PC-3 (cell line): Measurements from ENCODE around the gene LINGO4. TPM values are rescaled to one million over a fixed set of nuclear protein-coding genes. Genes with fewer than 3 reads are reported as not detected.
A peak's percentile ranks its signal among the peaks of the same experiment; 100 is the strongest.

ENCODE experiments used
- ATAC-seq: fragments of 200-7000 bp; cut with Tn5 transposase; 2 replicates; pipeline ENCODE4 v1.9.1; 2020; ENCODE audit warnings: mild to moderate bottlenecking, moderate library complexity
- BruUV-seq: library from RNA; stranded (reverse); fragments of 400-500 nt; replicated peaks from 2 replicates; lab custom pipeline; 2021; lab: Mats Ljungman, UMichigan
- CTCF ChIA-PET: fragments of 300-600 bp; sonication (Branson Sonifier 250); formaldehyde crosslinking; loops from one replicate; lab custom pipeline; 2022; ENCODE audit warnings: antibody characterized with exemption; lab: Charles Lee
- POLR2A ChIA-PET: fragments of 300-600 bp; sonication (Branson Sonifier 250); formaldehyde crosslinking; loops from one replicate; lab custom pipeline; 2022; ENCODE audit warnings: antibody characterized with exemption; ENCODE audit not compliant: unreplicated experiment; lab: Charles Lee
- DNase-seq: peaks from one replicate; pipeline ENCODE4 v3.0.0-alpha.2; 2015
- H2AFZ ChIP-seq: fragments of 300-600 bp; sonication (generic); 2 replicates; pipeline ENCODE4 v1.6.0; 2016; ENCODE audit warnings: antibody characterized with exemption, low read length
- H3F3A ChIP-seq: fragments of 300-600 bp; sonication (generic); one replicate; pipeline ENCODE4 v1.6.0; 2017; ENCODE audit warnings: antibody characterized with exemption, low read length, control low read depth, mild to moderate bottlenecking; ENCODE audit not compliant: unreplicated experiment
- H3K27ac ChIP-seq: fragments of 300-600 bp; sonication (generic); 2 replicates; pipeline ENCODE4 v1.5.1; 2016; ENCODE audit warnings: mild to moderate bottlenecking, low read length
- H3K27me3 ChIP-seq: fragments of 300-600 bp; sonication (generic); 2 replicates; pipeline ENCODE4 v1.6.1; 2016; ENCODE audit warnings: low read length, mixed read lengths
- H3K36me3 ChIP-seq: fragments of 300-600 bp; sonication (generic); 2 replicates; pipeline ENCODE4 v1.6.1; 2016; ENCODE audit warnings: low read depth, mixed run types, low read length, mixed read lengths
- H3K4me1 ChIP-seq: fragments of 300-600 bp; sonication (generic); 2 replicates; pipeline ENCODE4 v1.5.1; 2016; ENCODE audit warnings: low read length; ENCODE audit not compliant: insufficient read depth
- H3K4me2 ChIP-seq: fragments of 300-600 bp; sonication (generic); 2 replicates; pipeline ENCODE4 v1.6.0; 2016; ENCODE audit warnings: low read length
- H3K4me3 ChIP-seq: fragments of 300-600 bp; sonication (generic); 2 replicates; pipeline ENCODE4 v1.5.1; 2016; ENCODE audit warnings: mild to moderate bottlenecking, low read length, mixed read lengths
- H3K79me2 ChIP-seq: fragments of 300-600 bp; sonication (generic); 2 replicates; pipeline ENCODE4 v1.6.1; 2017; ENCODE audit warnings: low read length, mixed read lengths
- H3K9ac ChIP-seq: fragments of 300-600 bp; sonication (generic); 2 replicates; pipeline ENCODE4 v1.6.0; 2016; ENCODE audit warnings: mild to moderate bottlenecking, low read length
- H3K9me2 ChIP-seq: fragments of 300-600 bp; sonication (generic); replicated peaks from 2 replicates; pipeline ENCODE4 v1.6.1; 2016; ENCODE audit warnings: mixed run types, low read length, mixed read lengths
- H3K9me3 ChIP-seq: fragments of 300-600 bp; sonication (generic); 2 replicates; pipeline ENCODE4 v1.6.1; 2016; ENCODE audit warnings: low read length, mixed read lengths
- H4K20me1 ChIP-seq: fragments of 300-600 bp; sonication (generic); 2 replicates; pipeline ENCODE4 v1.6.1; 2016; ENCODE audit warnings: low read length, mixed read lengths
- CTCF ChIP-seq: fragments of 300-600 bp; sonication (generic); conservative IDR thresholded peaks from 2 replicates; pipeline ENCODE4 v1.5.1; 2017; ENCODE audit warnings: antibody characterized with exemption, low read depth, mild to moderate bottlenecking, low read length
- EZH2 ChIP-seq: fragments of 300-600 bp; sonication (generic); IDR thresholded peaks from one replicate; pipeline ENCODE4 v1.6.1; 2017; ENCODE audit warnings: antibody characterized with exemption, mild to moderate bottlenecking, low read length; ENCODE audit not compliant: unreplicated experiment
- EZH2phosphoT487 ChIP-seq: fragments of 300-600 bp; sonication (generic); IDR thresholded peaks from 2 replicates; pipeline ENCODE4 v1.6.1; 2018; ENCODE audit warnings: mild to moderate bottlenecking, antibody characterized with exemption, low read length, borderline replicate concordance
- intact Hi-C: fragments of 100-400 bp; cut with micrococcal nuclease; formaldehyde crosslinking; loops from 2 replicates; pipeline ENCODE4 v1.9.0; 2023
- total RNA-seq: library from RNA; depleted of rRNA; stranded (reverse); fragments of >200 nt; gene quantifications from 2 replicates; pipeline ENCODE4 v1.2.3, GENCODE V29; 2014

LINGO4 gene
- total RNA-seq, 1 experiment from 2014 or later, result not detected

GRCh38 chr1:151763990-151764389 is 41.2 kb downstream of the LINGO4 start:
- CTCF ChIA-PET, result interaction anchor here (0.6 to 1.5 kb wide), 4 partner anchors 69 to 118 kb away, joined by 3 to 5 read pairs (median 4); no protein-coding TSS in a partner anchor
- Histone ChIP-seq H3K79me2 (peaks cover 26% of the 10 kb centered on the region), H3K27ac (peak overlapping the region; percentile 47), H3K27me3 (no peaks in the 10 kb centered on the region), H3K9ac (peak overlapping the region; percentile 80), H3K9me2 (no peaks in the 10 kb centered on the region), H3K4me1 (peaks cover 37% of the 10 kb centered on the region), H3K4me2 (peak overlapping the region; percentile 92), H2AFZ (peak overlapping the region; percentile 90), H4K20me1 (no peaks in the 10 kb centered on the region), H3F3A (no peaks in the 10 kb centered on the region), H3K9me3 (no peaks in the 10 kb centered on the region), H3K36me3 (peaks cover 27% of the 10 kb centered on the region), H3K4me3 (peak overlapping the region; percentile 77)
- BruUV-seq, result no TSS peak
- no peak for ATAC-seq
- intact Hi-C loops, result loop anchor here (1.0 kb wide), 1 partner anchor 26 kb away; the partner anchor contains the start of gene TDRKH
- no peak for DNase-seq
- no peak for TF ChIP-seq CTCF
- TF ChIP-seq EZH2phosphoT487, result no peak
- TF ChIP-seq EZH2, result no peak
- POLR2A ChIA-PET, result no interaction called here

GRCh38 chr1:151762941-151763921 is 42.0 kb downstream of the LINGO4 start, which contains the start of gene MRPL9:
TSS of gene MRPL9 (minus strand) at chr1:151763496. CDS start at chr1:151763479, 17 bp downstream.
- TF ChIP-seq EZH2phosphoT487 (no peak), EZH2 (no peak), CTCF (no peak)
- intact Hi-C loops, result loop anchor here (1.0 kb wide), 1 partner anchor 27 kb away; the partner anchor contains the start of gene TDRKH
- Histone ChIP-seq H3K9me2 (no peaks in the 10 kb centered on the region), H3K9me3 (no peaks in the 10 kb centered on the region), H3K4me3 (peak within 1 kb of the TSS; percentile 77), H4K20me1 (no peaks in the 10 kb centered on the region), H3K27ac (peak within 1 kb of the TSS; percentile 47), H3K79me2 (peaks cover 26% of the 10 kb centered on the region), H3K9ac (peak within 1 kb of the TSS; percentile 80), H3K36me3 (peaks cover 30% of the 10 kb centered on the region), H2AFZ (peak within 1 kb of the TSS; percentile 90), H3K27me3 (no peaks in the 10 kb centered on the region), H3K4me1 (peaks cover 36% of the 10 kb centered on the region), H3F3A (no peaks in the 10 kb centered on the region), H3K4me2 (peak within 1 kb of the TSS; percentile 92)
- peak; percentile 98 for ATAC-seq
- DNase-seq, result peak; percentile 89
- CTCF ChIA-PET, result interaction anchor here (0.6 to 1.5 kb wide), 7 partner anchors 28 to 239 kb away, joined by 3 to 6 read pairs (median 5); no protein-coding TSS in a partner anchor
- POLR2A ChIA-PET, result interaction anchor here (0.5 to 0.6 kb wide), 3 partner anchors 17 to 175 kb away, joined by 3 to 6 read pairs (median 3); no protein-coding TSS in a partner anchor
- TSS peak; percentile 97 for BruUV-seq
